Liver (tissue), 9 donors: ENCODE data around the gene CD6. TPM values are rescaled to one million over a fixed set of nuclear protein-coding genes. Genes with fewer than 3 reads are reported as not detected.

Experiments used
- DNase-seq: peaks from one replicate; pipeline ENCODE4 v3.0.0-alpha.2; 2017; ENCODE audit warnings: low spot score
- H3K27ac ChIP-seq, 2 donors: one replicate each; pipeline ENCODE4 v1.7.0; 2013; ENCODE audit warnings: inconsistent platforms in 2 of 2, low read length in 2 of 2, control low read depth in 1 of 2, low read depth in 1 of 2, mild to moderate bottlenecking in 1 of 2
- H3K27me3 ChIP-seq, 4 donors: one replicate each; pipeline versions ENCODE4 v1.6.1 to v1.7.0; 2013; ENCODE audit warnings: low read length in 3 of 4, inconsistent platforms in 1 of 4, mild to moderate bottlenecking in 1 of 4, moderate library complexity in 1 of 4; ENCODE audit not compliant: control insufficient read depth in 4 of 4, insufficient read depth in 4 of 4
- H3K36me3 ChIP-seq, 4 donors: one replicate each; pipeline versions ENCODE4 v1.6.1 to v1.7.0; 2013; ENCODE audit warnings: low read length in 3 of 4, mild to moderate bottlenecking in 3 of 4, low read depth in 1 of 4, moderate library complexity in 1 of 4; ENCODE audit not compliant: control insufficient read depth in 4 of 4, insufficient read depth in 3 of 4
- H3K4me1 ChIP-seq, 4 donors: one replicate each; pipeline versions ENCODE4 v1.6.1 to v1.7.0; 2013; ENCODE audit warnings: low read length in 3 of 4, mild to moderate bottlenecking in 3 of 4, moderate library complexity in 1 of 4; ENCODE audit not compliant: control insufficient read depth in 4 of 4, insufficient read depth in 4 of 4
- H3K4me3 ChIP-seq, 3 donors: one replicate each; pipeline versions ENCODE4 v1.6.1 to v1.7.0; 2013; ENCODE audit warnings: low read length in 3 of 3, control low read depth in 1 of 3, low read depth in 1 of 3, mild to moderate bottlenecking in 1 of 3
- H3K9ac ChIP-seq, 2 donors: one replicate each; pipeline ENCODE4 v1.7.0; 2013; ENCODE audit warnings: low read length in 2 of 2, mild to moderate bottlenecking in 2 of 2, moderate library complexity in 2 of 2, control low read depth in 1 of 2, low read depth in 1 of 2
- H3K9me3 ChIP-seq, 4 donors: one replicate each; pipeline versions ENCODE4 v1.6.1 to v1.7.0; 2013; ENCODE audit warnings: low read length in 3 of 4; ENCODE audit not compliant: control insufficient read depth in 4 of 4
- EGR1 ChIP-seq, 2 donors: IDR thresholded peaks; 2 replicates each; pipeline ENCODE4 v1.6.1; 2016 to 2018; ENCODE audit warnings: antibody characterized with exemption in 2 of 2, low read depth in 2 of 2
- FOXA1 ChIP-seq: IDR thresholded peaks from 2 replicates; pipeline ENCODE4 v1.6.1; 2016; ENCODE audit warnings: antibody characterized with exemption
- FOXA2 ChIP-seq: IDR thresholded peaks from 2 replicates; pipeline ENCODE4 v1.6.1; 2016; ENCODE audit warnings: antibody characterized with exemption
- HNF4A ChIP-seq, 2 donors: conservative IDR thresholded peaks; 2 replicates each; pipeline ENCODE4 v1.6.1; 2016; ENCODE audit warnings: antibody characterized with exemption in 2 of 2, mild to moderate bottlenecking in 2 of 2
- HNF4G ChIP-seq: IDR thresholded peaks from 2 replicates; pipeline ENCODE4 v1.6.1; 2016; ENCODE audit warnings: antibody characterized with exemption
- JUND ChIP-seq, 2 donors: IDR thresholded peaks; 2 replicates each; pipeline ENCODE4 v1.6.1; 2016; ENCODE audit warnings: antibody characterized with exemption in 2 of 2
- NR2F2 ChIP-seq: IDR thresholded peaks from 2 replicates; pipeline ENCODE4 v1.6.1; 2016; ENCODE audit warnings: antibody characterized with exemption
- RAD21 ChIP-seq, 2 donors: IDR thresholded peaks; 2 replicates each; pipeline ENCODE4 v1.6.1; 2016; ENCODE audit warnings: antibody characterized with exemption in 2 of 2, mild to moderate bottlenecking in 2 of 2
- RXRA ChIP-seq, 2 donors: IDR thresholded peaks; 2 replicates each; pipeline ENCODE4 v1.6.1; 2017 to 2018; ENCODE audit warnings: antibody characterized with exemption in 2 of 2, mild to moderate bottlenecking in 1 of 2
- SP1 ChIP-seq: IDR thresholded peaks from 2 replicates; pipeline ENCODE4 v1.6.1; 2018; ENCODE audit warnings: antibody characterized with exemption, mild to moderate bottlenecking
- TAF1 ChIP-seq: conservative IDR thresholded peaks from 2 replicates; pipeline ENCODE4 v1.6.1; 2016; ENCODE audit warnings: antibody characterized with exemption, mild to moderate bottlenecking
- YY1 ChIP-seq: IDR thresholded peaks from 2 replicates; pipeline ENCODE4 v1.6.1; 2016; ENCODE audit warnings: antibody characterized with exemption, mild to moderate bottlenecking
- WGBS: extraction: QIAGEN DNeasy Blood & Tissue Kit; methylation state at CpG from one replicate; pipeline ENCODE4 v1.1.7; 2013; 5-methylcytosine and 5-hydroxymethylcytosine counted together
- polyA plus RNA-seq, 2 donors: library from polyadenylated mRNA; stranded (reverse) in 1 of 2; unstranded in 1 of 2; fragments of 200-250 nt in 1 of 2; fragments of >200 nt in 1 of 2; fragmentation: Nextera tagmentation in 1 of 2; extraction: Ambion mirVana in 1 of 2; gene quantifications; one replicate each; pipeline versions ENCODE4 v1.2.1 to v1.2.3, GENCODE V29; 2013 to 2015
- total RNA-seq, 2 donors: library from RNA; depleted of rRNA; stranded (reverse); fragments of >200 nt; gene quantifications; one replicate each; pipeline ENCODE4 v1.2.3, GENCODE V29; 2014
- TF ChIP-seq, protein P1 (sequence below): IDR thresholded peaks from 2 replicates; pipeline ENCODE4 v1.6.1; 2016; ENCODE audit warnings: antibody characterized with exemption
- TF ChIP-seq, protein P2 (sequence below): IDR thresholded peaks from 2 replicates; pipeline ENCODE4 v1.6.1; 2016; ENCODE audit warnings: antibody characterized with exemption
- TF ChIP-seq, protein P3 (sequence below): fragments of 150-350 bp; IDR thresholded peaks from 2 replicates; pipeline ENCODE4 v1.5.1; 2017; ENCODE audit warnings: improper control_type of control experiment, low read depth, low read length; ENCODE audit not compliant: missing input control
- TF ChIP-seq, protein P4 (sequence below): IDR thresholded peaks from 2 replicates; pipeline ENCODE4 v1.6.1; 2016; ENCODE audit warnings: antibody characterized with exemption
- TF ChIP-seq, protein P5 (sequence below): IDR thresholded peaks from 2 replicates; pipeline ENCODE4 v1.6.1; 2016; ENCODE audit warnings: antibody characterized with exemption, mild to moderate bottlenecking
- donor health status: healthy.
- donor health status: healthy.
- donor health status: healthy.
- donor health status: healthy.
- donor health status: healthy.

The CD6 gene
- total and polyA plus RNA-seq, 4 donors, result 0.31 to 0.59 (median 0.45) TPM

DNA sequence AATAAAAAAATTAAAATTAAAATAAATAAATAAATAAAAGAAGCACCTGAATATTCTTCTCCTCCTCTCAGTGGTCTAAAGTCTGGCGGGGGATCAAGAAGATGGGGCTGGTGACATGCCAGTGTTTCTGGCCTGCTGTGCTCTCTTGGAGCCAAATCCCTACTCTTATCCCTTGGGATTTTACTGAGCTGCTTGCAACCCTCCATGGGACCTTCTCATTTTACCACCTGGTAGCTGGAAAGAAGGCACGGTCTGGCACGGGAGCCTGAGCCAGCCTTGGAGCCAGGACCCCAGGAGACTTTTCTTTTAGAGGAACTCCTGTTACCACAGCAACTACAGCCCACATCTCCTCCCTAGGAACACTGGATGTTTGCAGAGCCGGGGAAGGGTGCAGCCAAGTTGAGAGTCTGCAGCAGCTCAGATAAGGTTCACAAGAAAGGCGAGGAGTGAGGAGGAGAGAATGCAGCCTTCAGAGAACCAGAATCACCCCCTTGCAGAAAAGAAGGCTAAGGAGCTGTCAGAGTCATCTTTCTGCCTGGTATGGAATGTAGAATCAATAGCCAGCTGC lies 21.4 kb downstream of the CD6 start:
- H3K9me3 ChIP-seq, result no peaks in the 10 kb centered on the region
- TF ChIP-seq NR2F2 (no peak), YY1 (no peak), SP1 (no peak), EGR1 (IDR thresholded peaks at IDR 0.05; ENCODE audit: low read depth in 2 of 2) (no peak), FOXA1 (no peak), TAF1 (no peak), HNF4A (conservative IDR thresholded peaks at IDR 0.05) (no peak), JUND (IDR thresholded peaks at IDR 0.05) (no peak), FOXA2 (no peak), RXRA (IDR thresholded peaks at IDR 0.05) (no peak), HNF4G (no peak), RAD21 (IDR thresholded peaks at IDR 0.05) (no peak)
- TF ChIP-seq, protein P1, sequence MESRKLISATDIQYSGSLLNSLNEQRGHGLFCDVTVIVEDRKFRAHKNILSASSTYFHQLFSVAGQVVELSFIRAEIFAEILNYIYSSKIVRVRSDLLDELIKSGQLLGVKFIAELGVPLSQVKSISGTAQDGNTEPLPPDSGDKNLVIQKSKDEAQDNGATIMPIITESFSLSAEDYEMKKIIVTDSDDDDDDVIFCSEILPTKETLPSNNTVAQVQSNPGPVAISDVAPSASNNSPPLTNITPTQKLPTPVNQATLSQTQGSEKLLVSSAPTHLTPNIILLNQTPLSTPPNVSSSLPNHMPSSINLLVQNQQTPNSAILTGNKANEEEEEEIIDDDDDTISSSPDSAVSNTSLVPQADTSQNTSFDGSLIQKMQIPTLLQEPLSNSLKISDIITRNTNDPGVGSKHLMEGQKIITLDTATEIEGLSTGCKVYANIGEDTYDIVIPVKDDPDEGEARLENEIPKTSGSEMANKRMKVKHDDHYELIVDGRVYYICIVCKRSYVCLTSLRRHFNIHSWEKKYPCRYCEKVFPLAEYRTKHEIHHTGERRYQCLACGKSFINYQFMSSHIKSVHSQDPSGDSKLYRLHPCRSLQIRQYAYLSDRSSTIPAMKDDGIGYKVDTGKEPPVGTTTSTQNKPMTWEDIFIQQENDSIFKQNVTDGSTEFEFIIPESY, result no peak
- TF ChIP-seq, protein P2, sequence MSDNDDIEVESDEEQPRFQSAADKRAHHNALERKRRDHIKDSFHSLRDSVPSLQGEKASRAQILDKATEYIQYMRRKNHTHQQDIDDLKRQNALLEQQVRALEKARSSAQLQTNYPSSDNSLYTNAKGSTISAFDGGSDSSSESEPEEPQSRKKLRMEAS, result no peak
- TF ChIP-seq, protein P3, sequence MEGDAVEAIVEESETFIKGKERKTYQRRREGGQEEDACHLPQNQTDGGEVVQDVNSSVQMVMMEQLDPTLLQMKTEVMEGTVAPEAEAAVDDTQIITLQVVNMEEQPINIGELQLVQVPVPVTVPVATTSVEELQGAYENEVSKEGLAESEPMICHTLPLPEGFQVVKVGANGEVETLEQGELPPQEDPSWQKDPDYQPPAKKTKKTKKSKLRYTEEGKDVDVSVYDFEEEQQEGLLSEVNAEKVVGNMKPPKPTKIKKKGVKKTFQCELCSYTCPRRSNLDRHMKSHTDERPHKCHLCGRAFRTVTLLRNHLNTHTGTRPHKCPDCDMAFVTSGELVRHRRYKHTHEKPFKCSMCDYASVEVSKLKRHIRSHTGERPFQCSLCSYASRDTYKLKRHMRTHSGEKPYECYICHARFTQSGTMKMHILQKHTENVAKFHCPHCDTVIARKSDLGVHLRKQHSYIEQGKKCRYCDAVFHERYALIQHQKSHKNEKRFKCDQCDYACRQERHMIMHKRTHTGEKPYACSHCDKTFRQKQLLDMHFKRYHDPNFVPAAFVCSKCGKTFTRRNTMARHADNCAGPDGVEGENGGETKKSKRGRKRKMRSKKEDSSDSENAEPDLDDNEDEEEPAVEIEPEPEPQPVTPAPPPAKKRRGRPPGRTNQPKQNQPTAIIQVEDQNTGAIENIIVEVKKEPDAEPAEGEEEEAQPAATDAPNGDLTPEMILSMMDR, result no peak
- TF ChIP-seq, protein P4, sequence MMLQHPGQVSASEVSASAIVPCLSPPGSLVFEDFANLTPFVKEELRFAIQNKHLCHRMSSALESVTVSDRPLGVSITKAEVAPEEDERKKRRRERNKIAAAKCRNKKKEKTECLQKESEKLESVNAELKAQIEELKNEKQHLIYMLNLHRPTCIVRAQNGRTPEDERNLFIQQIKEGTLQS, result no peak
- TF ChIP-seq, protein P5, sequence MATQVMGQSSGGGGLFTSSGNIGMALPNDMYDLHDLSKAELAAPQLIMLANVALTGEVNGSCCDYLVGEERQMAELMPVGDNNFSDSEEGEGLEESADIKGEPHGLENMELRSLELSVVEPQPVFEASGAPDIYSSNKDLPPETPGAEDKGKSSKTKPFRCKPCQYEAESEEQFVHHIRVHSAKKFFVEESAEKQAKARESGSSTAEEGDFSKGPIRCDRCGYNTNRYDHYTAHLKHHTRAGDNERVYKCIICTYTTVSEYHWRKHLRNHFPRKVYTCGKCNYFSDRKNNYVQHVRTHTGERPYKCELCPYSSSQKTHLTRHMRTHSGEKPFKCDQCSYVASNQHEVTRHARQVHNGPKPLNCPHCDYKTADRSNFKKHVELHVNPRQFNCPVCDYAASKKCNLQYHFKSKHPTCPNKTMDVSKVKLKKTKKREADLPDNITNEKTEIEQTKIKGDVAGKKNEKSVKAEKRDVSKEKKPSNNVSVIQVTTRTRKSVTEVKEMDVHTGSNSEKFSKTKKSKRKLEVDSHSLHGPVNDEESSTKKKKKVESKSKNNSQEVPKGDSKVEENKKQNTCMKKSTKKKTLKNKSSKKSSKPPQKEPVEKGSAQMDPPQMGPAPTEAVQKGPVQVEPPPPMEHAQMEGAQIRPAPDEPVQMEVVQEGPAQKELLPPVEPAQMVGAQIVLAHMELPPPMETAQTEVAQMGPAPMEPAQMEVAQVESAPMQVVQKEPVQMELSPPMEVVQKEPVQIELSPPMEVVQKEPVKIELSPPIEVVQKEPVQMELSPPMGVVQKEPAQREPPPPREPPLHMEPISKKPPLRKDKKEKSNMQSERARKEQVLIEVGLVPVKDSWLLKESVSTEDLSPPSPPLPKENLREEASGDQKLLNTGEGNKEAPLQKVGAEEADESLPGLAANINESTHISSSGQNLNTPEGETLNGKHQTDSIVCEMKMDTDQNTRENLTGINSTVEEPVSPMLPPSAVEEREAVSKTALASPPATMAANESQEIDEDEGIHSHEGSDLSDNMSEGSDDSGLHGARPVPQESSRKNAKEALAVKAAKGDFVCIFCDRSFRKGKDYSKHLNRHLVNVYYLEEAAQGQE, result no peak
- H3K27me3 ChIP-seq, result peaks cover 0 to 2% (median 0%) of the 10 kb centered on the region in 4 donors
- H3K36me3 ChIP-seq, result no peaks in the 10 kb centered on the region
- H3K9ac ChIP-seq, result no peak overlapping the region
- H3K4me1 ChIP-seq, result no peaks in the 10 kb centered on the region
- 39% methylated on average over 5 of the region's 5 CpGs for WGBS
- no peak overlapping the region for H3K4me3 ChIP-seq
- no peak overlapping the region for H3K27ac ChIP-seq
- no peak for DNase-seq
